Hypothalamus (tissue), 51 donors: Measurements from ENCODE around the gene C1orf35.
A peak's percentile ranks its signal among the peaks of the same experiment; 100 is the strongest.

Experiments used
- DNase-seq, 51 donors: peaks; one replicate each; lab custom pipeline; 2025; lab: John Stamatoyannopoulos, UW

Gene C1orf35

GRCh38 chr1:228082214-228082917, 20.8 kb downstream of the C1orf35 start, which contains the start of gene ARF1:
Gene ARF1 (plus strand): TSS chr1:228082708. CDS start chr1:228097115, 14,407 bp downstream.
- DNase-seq, result peak; percentile 31 to 95 (median 85)

DNA sequence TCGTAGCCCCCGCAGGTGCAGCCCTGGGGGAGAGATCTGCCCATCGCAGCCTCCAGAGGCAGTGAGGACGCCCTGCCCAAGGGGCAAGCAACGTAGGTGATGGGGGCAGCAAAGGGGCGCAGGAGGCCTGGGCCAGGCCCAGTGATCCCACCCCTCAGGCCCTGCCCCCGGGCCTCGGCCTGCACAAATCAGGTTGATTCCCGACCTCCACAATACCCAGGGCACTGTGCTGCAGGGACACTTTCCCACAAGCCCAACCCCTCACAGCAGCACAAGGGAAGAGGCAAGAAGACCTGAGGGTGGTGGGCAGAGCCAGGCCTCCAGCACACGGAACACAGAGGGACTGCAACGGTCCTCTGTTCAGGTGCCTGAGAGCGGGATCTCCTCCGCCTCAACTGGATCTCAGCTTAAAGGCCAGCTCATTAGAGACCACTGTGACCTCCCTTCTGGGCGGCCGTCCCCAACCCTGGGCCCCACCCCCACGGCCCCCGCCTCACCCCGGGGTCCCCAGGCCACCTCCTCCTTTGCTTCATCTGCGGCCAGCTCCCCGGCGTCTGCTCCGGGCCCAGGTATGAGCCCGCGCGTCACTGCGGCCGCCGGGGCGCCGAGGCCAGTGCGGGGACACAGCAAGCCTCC, 21.4 kb downstream of the C1orf35 start:
- DNase-seq, result peak in 1 of 51 donors; percentile 54

- no peak for DNase-seq
Measured at GRCh38 chr1:228081144-228081543, 22.0 kb downstream of the C1orf35 start.

GRCh38 chr1:228079601-228080263, 23.4 kb downstream of the C1orf35 start:
- DNase-seq, result no peak

DNA sequence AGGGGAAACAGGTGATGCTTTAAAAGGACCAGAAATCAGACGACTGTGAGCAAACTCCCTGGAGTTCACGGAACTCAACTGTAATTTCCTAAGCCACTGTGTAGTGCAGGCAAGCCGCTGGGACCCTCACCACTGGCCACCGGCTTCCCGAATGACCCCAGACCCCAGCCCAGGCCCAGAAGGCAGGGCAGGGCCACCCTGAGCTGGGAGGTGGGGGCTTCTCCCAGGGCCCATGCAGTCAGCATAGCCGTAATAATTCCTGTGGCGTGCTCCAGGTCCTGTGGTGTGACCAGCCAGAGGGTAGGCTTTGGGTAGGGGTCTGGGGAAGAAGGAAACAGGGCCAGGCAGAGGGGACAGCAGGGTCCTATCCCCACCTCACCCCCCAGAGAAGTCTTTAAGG, 24.1 kb downstream of the C1orf35 start:
- no peak for DNase-seq

- no peak for DNase-seq
Measured at GRCh38 chr1:228077565-228078330, 25.4 kb downstream of the C1orf35 start.

DNA sequence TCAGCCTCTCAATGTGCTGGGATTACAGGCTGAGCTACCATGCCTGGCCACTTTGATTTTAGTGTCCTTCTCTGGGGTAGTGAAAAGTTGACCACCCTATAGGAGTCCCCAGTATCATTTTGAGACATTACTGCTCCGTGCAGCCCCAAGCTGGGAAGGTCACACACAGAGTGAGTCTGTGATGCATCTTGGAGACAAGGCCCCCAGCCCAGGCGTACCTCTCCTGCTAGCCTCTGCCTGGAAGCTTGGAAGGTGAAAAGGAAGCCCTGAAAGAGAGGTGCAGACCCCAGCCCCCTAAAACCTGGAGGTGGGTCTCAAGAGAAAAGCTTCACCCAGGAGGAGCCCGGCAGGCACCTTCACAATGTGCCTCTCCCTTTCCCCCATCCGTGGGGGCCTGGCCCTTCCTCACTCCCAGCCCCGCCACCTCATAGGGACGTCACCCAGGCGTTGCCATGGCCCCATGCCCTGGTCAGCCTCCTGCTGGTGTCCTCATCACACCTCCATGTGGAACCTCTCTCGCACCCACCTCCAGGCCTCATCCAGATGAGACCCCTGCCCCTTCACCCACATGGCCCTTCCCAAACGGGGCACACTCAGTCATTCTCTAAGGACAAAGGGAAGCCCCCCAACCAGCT, 26.2 kb downstream of the C1orf35 start:
- no peak for DNase-seq

GRCh38 chr1:228075801-228076271, 27.3 kb downstream of the C1orf35 start:
- DNase-seq, result no peak

DNA sequence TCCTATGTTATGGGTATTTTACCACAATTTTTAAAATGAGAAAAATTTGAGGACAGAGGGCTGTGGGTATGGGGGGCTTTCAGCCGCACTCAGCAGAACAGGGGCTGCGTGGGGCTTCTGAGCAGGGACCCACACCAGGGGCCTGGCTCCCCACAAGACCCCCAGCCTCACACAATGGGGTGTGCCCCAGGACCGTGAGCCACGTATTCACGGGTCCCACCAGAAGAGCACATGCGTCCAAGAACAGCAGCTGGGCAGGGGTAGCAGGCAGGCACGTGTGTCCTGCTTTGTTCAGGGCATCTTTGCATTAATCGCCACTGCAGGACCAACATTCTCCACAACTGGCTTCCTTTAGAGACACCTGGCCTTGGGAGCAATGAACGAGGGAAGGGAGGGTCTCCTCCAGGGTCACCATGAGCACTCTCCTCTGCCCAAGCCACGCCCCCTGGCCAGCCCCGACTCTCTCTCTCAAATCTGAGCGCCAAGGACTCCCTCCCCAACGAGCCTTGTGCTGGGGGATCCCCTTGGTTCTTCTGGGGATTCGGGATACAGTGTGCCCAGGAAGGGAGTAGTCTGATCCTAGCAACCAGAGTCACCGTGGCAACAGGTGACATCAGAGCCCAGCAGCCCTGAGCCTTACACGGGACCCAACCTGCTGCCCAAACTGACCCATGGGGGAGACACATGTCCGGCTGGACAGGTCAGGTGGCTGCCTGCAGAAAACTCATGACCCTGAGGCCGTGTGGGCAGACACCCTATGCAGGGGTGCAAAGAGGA, 28.0 kb downstream of the C1orf35 start:
- no peak for DNase-seq

DNA sequence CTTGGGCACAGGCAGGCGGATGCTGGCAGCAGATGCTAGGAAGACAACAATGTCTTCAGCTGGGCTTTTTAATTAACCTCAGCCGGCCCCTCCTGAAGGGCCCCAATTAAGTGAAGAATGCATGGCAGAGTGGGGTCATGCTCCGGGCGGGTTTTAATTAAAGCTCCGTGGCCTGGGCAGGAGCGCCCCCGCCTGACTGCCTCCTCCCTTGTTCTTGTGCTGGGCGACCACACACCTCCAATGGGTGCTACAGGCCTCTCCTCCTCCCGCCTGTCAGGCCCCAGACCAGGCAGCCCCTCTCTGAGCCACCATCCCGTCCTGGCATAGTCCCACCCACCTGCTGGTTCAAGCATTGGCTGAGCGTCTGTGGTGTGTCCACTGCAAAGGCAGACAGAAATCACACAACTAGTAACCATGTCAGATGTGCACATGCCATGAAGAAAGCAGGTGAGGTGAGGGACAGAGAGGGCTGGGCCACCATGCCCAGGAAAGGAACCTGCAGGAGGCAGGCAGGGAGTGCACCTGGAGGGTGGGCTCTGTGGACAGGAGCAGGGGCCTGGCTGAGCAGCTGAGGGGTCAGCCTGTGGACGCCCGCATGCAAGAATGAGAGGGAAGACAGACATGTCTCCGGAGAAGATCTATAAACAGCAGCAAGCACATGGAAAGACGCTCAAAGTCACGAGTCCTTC, 29.1 kb downstream of the C1orf35 start:
- DNase-seq, result no peak

- no peak for DNase-seq
Measured at GRCh38 chr1:228073061-228073856, 29.9 kb downstream of the C1orf35 start.

DNA sequence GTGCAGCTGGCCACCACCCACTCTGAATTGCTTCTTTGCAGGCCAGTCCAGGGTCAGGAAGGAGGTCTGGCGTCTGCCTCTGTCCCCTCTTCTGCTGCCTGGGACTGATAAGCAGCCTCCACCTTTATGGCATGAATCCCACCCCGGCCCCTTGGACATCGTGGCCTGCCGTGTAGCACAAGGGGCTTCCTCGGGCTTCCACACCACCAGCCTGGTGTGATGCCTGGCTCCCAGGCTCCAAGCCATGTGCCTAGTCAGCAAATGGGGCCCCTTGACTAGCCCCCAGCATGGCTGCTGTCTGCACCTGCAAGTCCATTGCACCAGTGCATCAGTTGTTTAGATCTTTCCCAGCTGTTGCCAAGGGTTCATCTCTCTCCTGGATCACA, 30.5 kb downstream of the C1orf35 start:
- no peak for DNase-seq

GRCh38 chr1:228071839-228072657, 31.1 kb downstream of the C1orf35 start:
- no peak for DNase-seq

GRCh38 chr1:228070851-228071250, 32.3 kb downstream of the C1orf35 start:
- no peak for DNase-seq

DNA sequence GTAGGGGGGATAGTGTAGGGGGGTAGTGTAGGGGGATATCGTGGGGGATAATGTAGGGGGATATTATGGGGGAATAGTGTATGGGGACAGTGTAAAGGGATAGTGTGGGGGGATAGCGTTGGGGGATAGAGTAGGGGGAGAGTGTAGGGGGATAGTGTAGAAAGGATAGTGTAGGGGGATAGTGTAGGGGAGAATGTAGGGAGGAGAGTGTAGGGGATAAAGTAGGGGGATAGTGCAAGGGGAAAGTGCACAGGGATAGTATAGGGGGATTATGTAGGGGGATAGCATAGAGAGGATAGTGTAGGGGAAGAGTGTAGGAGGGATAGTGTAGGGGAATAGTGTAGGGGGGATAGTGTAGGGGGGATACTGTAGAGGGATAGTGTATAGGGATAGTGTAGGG, 33.0 kb downstream of the C1orf35 start:
- DNase-seq, result no peak

DNA sequence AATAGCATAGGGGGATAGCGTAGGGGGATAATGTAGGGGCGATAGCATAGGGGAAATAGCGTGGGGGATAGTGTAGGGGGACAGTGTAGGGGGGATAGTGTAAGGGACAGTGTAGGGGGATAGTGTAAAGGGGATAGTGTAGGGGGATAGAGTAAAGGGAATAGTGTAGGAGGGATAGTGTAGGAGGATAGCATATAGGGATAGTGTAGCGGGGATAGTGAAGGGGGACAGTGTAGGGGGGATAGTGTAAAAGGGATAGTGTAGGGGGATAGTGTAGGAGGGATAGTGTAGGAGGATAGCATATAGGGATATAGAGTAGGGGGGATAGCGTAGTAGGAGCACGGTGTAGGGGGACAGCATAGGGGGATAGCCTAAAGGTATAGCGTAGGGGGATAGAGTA, 34.8 kb downstream of the C1orf35 start:
- no peak for DNase-seq

GRCh38 chr1:228066891-228067654, 36.1 kb downstream of the C1orf35 start:
- no peak for DNase-seq
